IPS DF 4.7 (cell line): ENCODE results near the gene CEP104.

Experiments
- DNase-seq: peaks from one replicate; pipeline ENCODE4 v3.0.0-alpha.2; 2013; ENCODE audit warnings: low spot score; ENCODE audit errors: extremely low read depth

CEP104 gene

GRCh38 chr1:3856923-3857790, at the start of gene CEP104, which contains the start of gene DFFB:
Gene CEP104 (minus strand): TSS chr1:3857211. CDS start chr1:3852407, 4,804 bp downstream.
Gene DFFB (plus strand): TSS chr1:3857476. CDS start chr1:3857604, 128 bp downstream.
- DNase-seq, result peak; percentile 83

GRCh38 chr1:3906672-3907020, 49.6 kb upstream of the CEP104 start:
- no peak for DNase-seq

GRCh38 chr1:3905953-3906671, 49.1 kb upstream of the CEP104 start:
- no peak for DNase-seq

GRCh38 chr1:3905266-3905952, 48.4 kb upstream of the CEP104 start:
- no peak for DNase-seq

- DNase-seq, result no peak
These were observed 47.8 kb upstream of the CEP104 start for GRCh38 chr1:3904843-3905185.

- no peak for DNase-seq
These were observed 47.2 kb upstream of the CEP104 start for GRCh38 chr1:3904006-3904842.

- DNase-seq, result no peak
These were observed 46.4 kb upstream of the CEP104 start for GRCh38 chr1:3903141-3904005.

- no peak for DNase-seq
These were observed 45.6 kb upstream of the CEP104 start for GRCh38 chr1:3902571-3903091.

GRCh38 chr1:3902111-3902511, 45.1 kb upstream of the CEP104 start:
- DNase-seq, result no peak

GRCh38 chr1:3900969-3901529, 44.0 kb upstream of the CEP104 start:
- peak; percentile 41 for DNase-seq

GRCh38 chr1:3900150-3900968, 43.3 kb upstream of the CEP104 start, which contains the start of gene C1orf174:
Gene C1orf174 (minus strand): TSS chr1:3900272. CDS start chr1:3900186, 86 bp downstream.
- DNase-seq, result peak; percentile 80

- DNase-seq, result no peak
These were observed 42.7 kb upstream of the CEP104 start for GRCh38 chr1:3899754-3900149.

- peak; percentile 28 for DNase-seq
These were observed 42.2 kb upstream of the CEP104 start for GRCh38 chr1:3898994-3899753.

GRCh38 chr1:3898475-3898735, 41.4 kb upstream of the CEP104 start:
- DNase-seq, result no peak

GRCh38 chr1:3896396-3897000, 39.5 kb upstream of the CEP104 start:
- DNase-seq, result no peak

- DNase-seq, result no peak
These were observed 38.9 kb upstream of the CEP104 start for GRCh38 chr1:3895951-3896325.

GRCh38 chr1:3895279-3895950, 38.4 kb upstream of the CEP104 start:
- no peak for DNase-seq
